Epidermal melanocyte (primary cell): Measurements from ENCODE around the gene TTC28.

ENCODE experiments used
- DNase-seq: peaks from one replicate; pipeline ENCODE4 v3.0.0; 2011; ENCODE audit warnings: low spot score; ENCODE audit not compliant: insufficient read length

Gene TTC28

DNA sequence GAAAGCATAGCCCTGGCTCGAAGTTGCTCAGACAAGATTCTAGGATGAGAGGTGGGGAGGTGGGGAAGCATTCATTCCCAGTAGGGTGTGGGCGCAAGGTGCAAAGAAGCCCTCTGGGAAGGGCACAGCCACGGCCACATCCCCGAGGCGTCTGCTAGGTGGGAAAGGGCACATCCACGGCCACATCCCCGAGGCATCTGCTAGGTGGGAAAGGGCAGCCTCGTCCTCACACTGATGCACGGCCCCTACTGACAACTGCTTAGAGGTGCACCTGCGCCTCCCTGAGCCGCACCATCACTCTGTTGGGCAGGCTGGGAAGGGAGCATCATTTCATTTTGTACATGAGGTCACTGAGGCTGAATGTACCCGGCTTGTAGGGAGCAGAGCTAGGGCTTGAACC, 666.0 kb downstream of the TTC28 start:
- DNase-seq: no peak

DNA sequence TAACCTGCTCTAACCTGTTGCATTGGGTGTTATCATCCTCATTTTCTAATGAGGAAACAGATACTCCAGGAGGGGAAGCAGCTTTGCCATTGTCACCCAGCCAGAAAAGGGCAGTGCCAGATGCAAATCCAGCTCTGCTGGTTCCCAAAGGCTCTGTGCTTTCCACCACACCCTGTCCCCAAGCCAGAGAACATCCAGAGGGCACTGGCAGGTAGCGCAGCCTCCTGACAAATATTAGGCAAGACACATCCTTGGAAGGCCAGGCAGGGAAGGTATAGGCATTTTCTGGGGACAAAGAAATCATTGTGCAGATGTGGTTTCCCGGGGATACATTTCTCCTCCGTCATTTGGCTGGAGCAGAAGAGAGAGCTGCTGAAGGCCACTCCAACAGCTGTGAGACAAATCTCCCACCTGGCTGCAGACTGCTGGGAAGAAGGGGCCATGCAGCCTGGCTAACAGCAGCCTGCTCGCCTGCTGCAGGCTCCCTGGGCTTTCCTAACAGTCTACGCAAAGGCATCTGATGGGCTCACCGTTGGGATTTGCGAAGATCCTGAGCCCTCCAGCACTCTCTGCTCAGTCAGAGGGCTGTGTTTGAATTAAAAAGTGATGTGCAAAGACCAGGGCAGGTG, 666.7 kb downstream of the TTC28 start:
- DNase-seq: no peak

- peak; percentile 92 for DNase-seq
Observed at GRCh38 chr22:28009272-28009827, 670.3 kb downstream of the TTC28 start.

DNA sequence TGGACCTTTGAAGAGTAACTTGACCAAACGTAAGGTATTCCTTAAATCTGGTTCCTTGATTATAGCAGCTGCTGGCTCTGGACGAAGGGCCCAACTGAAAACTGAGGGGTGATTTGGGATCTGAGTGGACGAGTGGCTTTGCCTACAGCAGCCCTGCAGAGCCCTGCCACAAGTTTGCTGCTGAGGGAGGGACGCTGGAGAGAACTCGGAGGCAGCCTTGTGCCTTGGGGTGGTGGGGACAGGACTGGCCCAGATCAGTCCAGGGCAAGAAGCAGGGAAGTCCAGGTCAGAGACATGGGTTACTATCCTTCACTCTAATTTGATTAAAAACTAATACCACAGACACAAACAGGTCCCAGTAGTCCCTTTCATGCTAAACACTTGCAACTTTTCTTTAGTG, 671.0 kb downstream of the TTC28 start:
- DNase-seq: no peak

DNA sequence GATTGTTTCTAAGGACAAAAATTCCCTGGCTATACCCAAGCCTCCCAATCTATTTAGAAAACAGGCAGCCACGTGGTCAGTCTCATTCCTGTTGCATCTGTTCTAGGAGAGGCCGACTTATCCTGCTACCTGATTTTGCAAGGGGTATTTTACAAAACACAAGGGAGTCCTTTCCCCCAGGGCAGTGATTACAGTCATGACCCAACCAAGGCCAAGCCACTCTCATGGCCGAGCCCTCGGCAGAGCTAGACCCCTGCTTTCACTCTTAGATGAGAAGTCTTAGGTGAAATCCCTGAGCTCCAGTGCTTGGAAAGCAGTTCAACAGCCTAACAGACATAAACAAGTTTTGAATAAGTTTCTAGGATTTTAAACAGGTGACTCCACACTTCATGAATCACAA, 671.6 kb downstream of the TTC28 start:
- DNase-seq: no peak

- DNase-seq: no peak
Observed at GRCh38 chr22:28006271-28006670, 673.4 kb downstream of the TTC28 start.

DNA sequence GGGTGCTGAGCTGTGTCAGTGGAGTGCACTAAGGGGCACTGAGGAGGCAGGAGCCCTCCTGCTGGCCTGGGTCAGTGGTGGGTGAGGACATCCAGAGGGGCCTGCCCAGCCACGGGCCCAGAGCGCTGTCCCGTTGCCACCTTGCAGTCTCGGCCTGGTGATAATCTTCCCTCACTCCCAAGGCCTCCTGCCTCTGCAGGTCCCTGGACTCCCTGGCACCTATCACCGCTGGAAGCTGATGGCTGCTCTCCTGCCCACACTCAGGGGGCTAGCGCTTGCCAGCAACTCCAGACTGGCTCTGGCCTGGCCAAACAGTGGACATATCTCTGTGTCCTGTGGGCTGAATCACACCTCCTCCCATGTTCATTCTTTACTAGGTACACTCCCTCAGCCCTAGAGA, 674.1 kb downstream of the TTC28 start:
- no peak for DNase-seq

DNA sequence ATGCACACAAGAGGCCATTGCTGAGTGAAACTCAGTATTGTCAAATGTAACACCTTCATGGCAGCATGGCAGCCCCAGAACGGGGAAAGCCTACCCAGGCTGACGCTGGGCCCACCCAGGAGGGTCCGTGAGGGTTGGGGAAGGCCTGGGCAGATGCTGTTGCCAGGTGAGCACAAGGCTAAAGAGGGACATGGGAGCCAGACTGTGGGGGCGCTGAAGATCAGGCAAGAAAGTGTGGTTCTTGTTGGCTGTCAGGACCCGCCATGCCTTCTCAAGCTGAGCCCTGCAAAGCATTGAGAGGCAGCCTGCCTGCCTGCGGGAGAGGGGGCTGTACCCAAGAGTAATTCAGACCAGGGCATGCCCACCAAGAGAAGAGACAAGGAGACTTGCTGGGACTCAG, 675.6 kb downstream of the TTC28 start:
- no peak for DNase-seq

- no peak for DNase-seq
Observed at GRCh38 chr22:28002863-28003565, 676.6 kb downstream of the TTC28 start.

- DNase-seq: no peak
Observed at GRCh38 chr22:28002181-28002700, 677.4 kb downstream of the TTC28 start.

GRCh38 chr22:28001171-28001835, 678.3 kb downstream of the TTC28 start:
- DNase-seq: no peak

DNA sequence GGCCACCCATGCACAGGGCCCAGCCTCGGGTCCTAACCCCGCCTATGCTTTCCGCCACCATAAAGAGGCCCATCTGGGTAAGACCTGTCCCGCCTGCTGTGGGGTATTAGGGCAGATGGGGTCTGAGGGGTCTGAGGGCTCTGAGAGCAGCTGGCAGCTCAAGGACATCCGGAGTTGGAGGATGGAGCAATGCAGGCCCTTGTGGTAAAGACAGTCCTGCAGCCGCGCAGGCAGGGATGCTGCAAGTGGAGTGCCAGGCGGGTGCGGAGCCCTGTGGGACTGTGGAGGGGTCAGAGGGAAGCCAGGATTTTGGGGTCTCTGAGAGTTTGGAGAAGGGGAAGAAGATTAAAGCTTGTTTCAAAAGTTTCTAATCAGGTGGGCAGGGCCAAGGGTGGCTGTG, 679.3 kb downstream of the TTC28 start:
- no peak for DNase-seq

DNA sequence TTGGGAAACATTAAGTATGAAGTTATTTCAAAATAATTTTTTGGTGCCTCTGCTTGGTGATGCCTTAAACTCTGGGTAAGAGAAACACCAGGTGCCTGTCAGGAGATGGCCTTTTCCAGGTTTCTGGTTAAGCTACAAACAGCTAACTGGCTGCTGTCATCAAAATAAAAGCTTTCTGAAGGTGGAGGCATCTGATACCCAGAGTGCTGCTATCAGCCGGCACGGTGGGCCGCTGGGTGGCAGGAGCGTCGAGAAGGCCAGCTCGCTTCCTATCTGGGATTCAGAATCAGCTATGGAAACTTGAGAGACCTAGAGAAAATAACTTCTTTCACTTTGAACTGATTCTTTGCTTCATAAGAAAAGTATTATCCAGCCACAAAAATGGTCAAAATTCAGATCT, 679.8 kb downstream of the TTC28 start:
- no peak for DNase-seq

DNA sequence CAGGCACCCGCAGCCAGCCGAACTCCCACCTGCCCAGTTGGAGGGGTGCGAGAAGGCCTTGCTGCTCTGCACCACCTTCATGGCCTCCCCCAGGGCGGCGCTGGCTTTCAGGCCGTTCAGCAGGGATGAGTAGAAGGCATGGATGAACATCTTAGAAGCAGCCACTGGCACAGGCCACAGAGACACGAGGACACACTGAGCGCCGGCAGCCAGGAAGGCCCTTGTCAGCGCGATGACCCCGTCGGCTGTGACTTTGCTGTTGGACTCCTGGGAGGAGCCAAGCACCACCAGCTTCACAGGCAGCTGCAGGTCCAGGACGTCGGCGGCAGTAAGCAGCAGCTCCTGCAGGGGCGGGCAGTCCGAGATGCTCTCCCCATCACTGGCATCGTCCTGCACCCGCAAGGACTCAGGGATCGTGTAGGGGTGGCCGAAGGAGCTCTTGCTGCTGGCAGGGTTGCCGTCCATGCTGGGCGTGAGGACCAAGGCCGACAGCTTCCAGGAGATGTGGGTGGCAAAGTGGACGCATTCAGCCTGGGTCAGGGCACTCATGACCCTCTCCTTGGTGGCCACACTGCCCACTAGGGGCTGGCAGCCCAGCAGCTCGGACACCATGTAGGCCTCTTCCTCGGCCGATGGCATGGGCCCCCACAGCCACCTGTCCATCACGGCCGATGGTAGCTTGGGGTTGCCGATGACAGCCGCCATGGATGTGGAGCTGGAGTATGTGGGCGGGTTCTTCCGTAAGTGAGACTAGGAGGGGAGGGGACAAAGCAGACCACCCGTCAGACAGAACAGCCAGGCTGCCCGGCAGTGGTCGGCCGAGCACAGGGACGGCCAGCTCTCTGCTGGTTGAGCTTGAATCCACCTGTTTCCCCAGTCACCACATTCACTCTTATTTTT, 680.9 kb downstream of the TTC28 start:
- DNase-seq: no peak

DNA sequence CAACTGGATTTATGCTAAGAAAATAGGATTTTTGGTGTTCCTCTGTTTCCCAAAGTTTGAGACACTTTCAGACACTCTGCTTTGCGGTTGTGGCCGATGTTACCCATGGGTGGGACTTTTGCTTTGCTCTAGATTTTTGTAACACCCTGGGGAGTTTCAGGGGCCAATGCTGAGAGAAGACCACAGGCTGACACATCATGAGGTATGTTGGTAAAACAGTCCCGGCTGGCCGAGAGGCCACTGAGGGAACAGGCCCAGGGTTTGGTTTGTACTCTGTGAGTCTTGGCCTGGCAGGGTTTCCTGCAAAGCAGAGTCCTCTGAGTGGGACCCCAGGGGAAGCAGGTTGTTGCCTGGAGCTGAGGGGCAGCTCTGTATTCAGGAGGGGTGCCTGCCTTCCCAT, 682.1 kb downstream of the TTC28 start:
- DNase-seq: no peak

DNA sequence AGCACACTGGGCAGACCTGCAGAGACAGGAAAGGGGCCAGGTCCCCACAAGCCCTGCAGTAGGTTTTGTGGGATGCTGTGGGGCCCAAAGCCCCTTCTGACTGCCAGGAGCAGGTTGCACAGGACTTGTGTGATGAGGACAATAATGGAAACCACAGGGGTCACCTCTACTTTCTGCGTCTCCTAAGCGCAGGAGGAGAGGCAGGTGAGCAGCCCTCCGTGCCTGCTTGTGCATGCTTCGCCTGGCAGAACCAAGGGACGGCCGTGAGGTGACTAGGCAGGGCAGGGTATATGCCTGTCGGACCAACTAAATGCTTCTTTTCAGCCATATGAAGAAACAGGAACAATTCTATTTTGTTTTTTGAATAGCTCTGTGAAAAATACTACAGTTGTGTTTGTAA, 682.7 kb downstream of the TTC28 start:
- DNase-seq: no peak

GRCh38 chr22:27996529-27996925, 683.1 kb downstream of the TTC28 start:
- no peak for DNase-seq

DNA sequence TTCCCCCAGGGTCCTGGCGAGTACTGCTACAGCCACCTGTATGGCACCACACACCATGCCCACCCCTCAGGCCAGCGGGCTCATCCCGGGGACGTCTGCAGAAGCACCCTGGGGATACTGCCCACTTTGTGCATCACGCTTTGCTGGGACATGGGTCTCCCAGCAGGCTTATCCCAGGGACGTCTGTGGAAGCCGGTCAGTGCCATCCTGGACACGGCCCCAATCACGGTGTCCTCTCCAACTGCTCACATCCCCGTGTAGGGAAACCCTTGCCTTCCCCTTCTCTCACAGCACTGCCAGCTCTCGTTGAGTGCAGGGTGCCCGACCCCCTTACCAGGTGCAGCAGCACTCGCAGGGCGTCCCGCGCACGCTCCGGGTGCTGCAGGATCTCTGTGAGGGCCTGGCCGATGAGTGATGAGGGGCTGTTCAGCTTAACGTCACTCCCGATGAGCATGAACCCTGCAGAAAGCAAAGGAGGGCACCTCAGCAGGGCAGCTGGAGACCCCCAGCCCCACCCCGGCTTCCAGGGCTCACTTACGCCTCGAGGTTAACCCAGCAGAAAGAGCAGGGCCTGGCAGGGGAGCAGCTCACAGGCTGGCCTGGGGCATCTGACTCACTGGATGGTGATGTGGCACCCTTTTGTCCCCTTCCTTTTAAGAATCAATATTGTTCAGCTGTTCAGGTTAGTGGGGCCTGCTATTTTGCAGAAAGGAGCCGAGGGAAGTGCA, 683.7 kb downstream of the TTC28 start:
- DNase-seq: no peak

DNA sequence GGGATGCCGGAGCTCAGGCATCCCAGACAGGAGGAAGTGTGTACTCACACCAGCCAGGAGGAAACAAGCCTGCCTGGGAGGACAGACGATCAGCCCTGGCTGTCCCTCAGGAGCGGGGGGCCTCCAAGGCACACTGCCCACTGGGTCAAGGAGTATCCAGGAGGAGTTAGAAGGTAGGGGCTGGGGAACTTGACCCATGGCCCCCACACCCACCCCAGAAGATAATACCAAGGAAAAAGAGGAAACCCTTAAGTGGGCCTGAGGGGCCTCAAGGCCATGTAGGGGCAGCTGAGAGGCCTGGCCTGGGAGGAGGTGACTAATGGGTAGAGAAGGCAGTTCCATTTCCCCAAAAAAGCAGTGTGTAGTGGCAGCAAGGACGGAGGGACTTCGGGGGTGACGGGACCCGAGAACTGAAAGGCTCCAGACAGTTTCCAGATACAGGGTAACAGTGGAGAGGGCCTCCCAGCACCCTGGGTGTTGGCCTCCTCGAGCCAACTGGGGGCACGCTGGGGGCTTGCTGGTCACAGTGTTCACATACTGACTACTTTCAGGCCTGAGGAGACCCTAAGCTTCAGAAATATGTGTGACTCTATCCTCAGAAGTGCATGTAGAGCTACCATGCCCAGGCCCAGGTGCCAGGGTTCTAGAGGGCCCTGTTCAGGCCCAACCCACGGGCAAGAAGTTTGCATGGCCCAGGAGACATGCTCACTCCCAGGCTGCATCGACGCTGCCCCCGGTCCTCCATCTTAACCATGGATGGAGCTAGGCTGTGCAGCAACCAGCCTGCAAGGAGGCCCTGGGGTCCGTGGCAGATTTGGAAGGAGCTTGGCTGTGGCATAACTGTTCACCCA, 684.9 kb downstream of the TTC28 start:
- DNase-seq: no peak
